Neural progenitor cell (in vitro differentiated cells): ENCODE results near the gene SMG7.

Source experiments
- EZH2 ChIP-seq: fragments of 200-600 bp; sonication (generic); IDR thresholded peaks from 2 replicates; pipeline ENCODE4 v1.6.1; 2017; ENCODE audit warnings: antibody characterized with exemption, mild to moderate bottlenecking, moderate library complexity
- EZH2phosphoT487 ChIP-seq: fragments of 200-600 bp; sonication (generic); IDR thresholded peaks from 2 replicates; pipeline ENCODE4 v1.6.1; 2017; ENCODE audit warnings: antibody characterized with exemption

DNA sequence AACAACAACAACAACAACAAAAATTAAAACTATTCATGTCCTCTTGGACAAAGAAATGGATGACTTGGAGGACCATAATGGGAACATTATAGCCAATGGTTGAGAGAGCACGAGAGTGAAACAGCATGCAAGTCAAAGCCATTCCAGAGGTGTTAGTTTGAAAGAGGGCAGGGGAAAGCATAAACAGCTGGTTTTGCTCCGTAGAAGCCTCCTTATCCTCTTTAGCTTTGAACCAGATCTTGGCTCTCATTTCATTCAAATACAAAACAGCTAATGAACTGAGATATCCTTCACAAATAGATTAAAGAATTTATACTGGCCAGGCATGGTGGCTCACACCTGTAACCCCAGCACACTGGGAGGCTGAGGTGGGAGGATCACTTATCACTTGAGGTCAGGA is 8.7 kb upstream of the SMG7 start:
- TF ChIP-seq EZH2phosphoT487: no peak
- no peak for TF ChIP-seq EZH2
